Vagina (tissue), 2 donors: ENCODE results near the gene WNK2.

Experiments used
- CTCF ChIP-seq, 3 experiments: fragments of 450-650 bp in 2 of 3; fragments of 200-600 bp in 1 of 3; sonication (generic) in 1 of 3; IDR thresholded peaks; one replicate each; pipeline ENCODE4 v1.5.1; 2017 to 2019; ENCODE audit warnings: antibody characterized with exemption in 3 of 3, mild to moderate bottlenecking in 2 of 3, moderate library complexity in 2 of 3
- POLR2A ChIP-seq, 2 donors: fragments of 450-650 bp; IDR thresholded peaks; one replicate each; pipeline ENCODE4 v1.6.1; 2017; ENCODE audit warnings: antibody characterized with exemption in 2 of 2, mild to moderate bottlenecking in 2 of 2, moderate library complexity in 2 of 2
- POLR2AphosphoS5 ChIP-seq, 2 donors: sonication (generic); formaldehyde crosslinking; IDR thresholded peaks; one replicate each; pipeline ENCODE4 v1.9.0; 2017; ENCODE audit warnings: antibody characterized with exemption in 2 of 2, mild to moderate bottlenecking in 2 of 2, low read depth in 1 of 2; ENCODE audit not compliant: insufficient read depth in 1 of 2

DNA sequence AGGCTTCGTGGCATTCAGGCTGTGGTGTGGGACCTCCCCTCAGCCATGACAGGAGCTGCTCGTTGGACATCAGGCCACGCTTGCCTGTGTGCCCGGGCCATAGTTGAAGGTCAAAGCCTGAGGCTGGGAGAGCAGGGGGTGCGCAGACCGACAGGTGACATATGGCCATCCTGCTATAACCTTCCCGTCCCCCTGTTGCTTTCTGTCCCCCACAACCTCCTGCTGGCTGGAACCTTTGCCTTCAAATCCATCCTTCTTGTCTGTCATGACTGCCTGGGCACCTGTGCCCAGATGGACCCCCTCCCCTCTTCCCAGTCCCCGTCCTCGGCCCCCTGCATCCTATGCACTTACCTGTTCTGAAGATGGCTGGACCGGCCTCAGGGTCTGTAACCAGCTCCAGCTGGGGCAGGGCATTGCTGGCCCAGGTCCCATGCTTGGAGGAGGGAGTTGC, 83.2 kb downstream of the WNK2 start:
- TF ChIP-seq CTCF (IDR thresholded peaks at IDR 0.05) (no peak), POLR2A (IDR thresholded peaks at IDR 0.05) (no peak), POLR2AphosphoS5 (IDR thresholded peaks at IDR 0.05; ENCODE audit: insufficient read depth in 1 of 2, low read depth in 1 of 2) (no peak)
